Erythroblast (primary cell): ENCODE measurements around the gene MSMP.

Experiments used
- GATA1 ChIP-seq: IDR thresholded peaks from 2 replicates; pipeline ENCODE4 v1.6.1; 2011; ENCODE audit warnings: low read depth, mild to moderate bottlenecking, control low read depth, low read length, moderate library complexity
- POLR2A ChIP-seq: IDR thresholded peaks from 2 replicates; pipeline ENCODE4 v1.6.1; 2011; ENCODE audit warnings: mild to moderate bottlenecking, low read length

DNA sequence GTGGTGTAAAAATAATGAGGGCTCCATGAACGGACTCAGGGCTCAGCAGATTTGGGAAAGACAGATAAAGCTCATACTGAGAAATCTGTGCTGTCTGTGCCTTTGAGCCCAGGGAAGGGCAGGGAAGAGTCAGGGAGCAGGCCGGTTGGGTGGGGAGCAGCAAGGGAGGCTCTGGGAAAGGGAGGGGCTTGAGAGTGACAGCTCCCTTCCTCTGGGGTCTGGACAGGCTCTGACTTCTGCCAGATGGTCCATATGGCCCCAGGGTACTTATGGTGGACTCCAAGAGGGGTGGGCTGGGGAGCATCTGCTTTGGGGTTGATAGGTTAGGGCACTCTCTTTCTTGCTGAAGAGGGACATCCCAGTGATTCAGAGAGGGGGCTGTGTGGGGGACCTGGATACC lies 39.4 kb upstream of the MSMP start:
- TF ChIP-seq POLR2A (no peak), GATA1 (no peak)
